GM12878 (cell line): ENCODE measurements around the gene SHB. TPM values are rescaled to one million over a fixed set of nuclear protein-coding genes. Genes with fewer than 3 reads are reported as not detected.

Source experiments
- E2F8 ChIP-seq: fragments of 450-650 bp; IDR thresholded peaks from 2 replicates; pipeline ENCODE4 v1.6.1; 2018; ENCODE audit warnings: mild to moderate bottlenecking, low read depth, moderate library complexity; ENCODE audit not compliant: partially characterized antibody
- E4F1 ChIP-seq: fragments of 450-650 bp; IDR thresholded peaks from 2 replicates; pipeline ENCODE4 v1.6.1; 2018; ENCODE audit warnings: borderline replicate concordance, mild to moderate bottlenecking; ENCODE audit not compliant: partially characterized antibody
- ETV6 ChIP-seq, 2 experiments: fragments of 450-650 bp in 1 of 2; IDR thresholded peaks in 1 of 2; conservative IDR thresholded peaks in 1 of 2; 2 replicates each; pipeline ENCODE4 v1.6.1; 2014; ENCODE audit warnings: antibody characterized with exemption in 1 of 2, borderline replicate concordance in 1 of 2, low read depth in 1 of 2, mild to moderate bottlenecking in 1 of 2, moderate library complexity in 1 of 2
- FOXM1 ChIP-seq: IDR thresholded peaks from 2 replicates; pipeline ENCODE4 v1.6.1; 2012; ENCODE audit warnings: low read depth, mild to moderate bottlenecking, inconsistent platforms, low read length, moderate library complexity
- NR2F1 ChIP-seq: fragments of 450-650 bp; conservative IDR thresholded peaks from 2 replicates; pipeline ENCODE4 v1.6.1; 2017; ENCODE audit warnings: mild to moderate bottlenecking
- RBBP5 ChIP-seq: fragments of 200-600 bp; sonication (generic); conservative IDR thresholded peaks from 2 replicates; pipeline ENCODE4 v1.6.1; 2016
- SKIL ChIP-seq: fragments of 450-650 bp; IDR thresholded peaks from 2 replicates; pipeline ENCODE4 v1.6.1; 2017; ENCODE audit warnings: mild to moderate bottlenecking, low read depth, inconsistent platforms; ENCODE audit not compliant: poor library complexity, severe bottlenecking
- polyA plus RNA-seq, 11 experiments: library from polyadenylated mRNA; depleted of rRNA in 4 of 11; unstranded in 6 of 11; stranded (reverse) in 5 of 11; fragments of >200 nt; fragmentation: Nextera tagmentation in 4 of 11; fragmentation: Illumina TruSeq in 1 of 11; extraction: Ambion mirVana in 4 of 11; extraction: Trizol in 1 of 11; gene quantifications; 1 replicate in 1 of 11; 2 replicates in 10 of 11; pipeline versions ENCODE4 v1.2.1 to v1.2.3, GENCODE V29; 2011 to 2016; ENCODE audit warnings: inconsistent platforms in 2 of 11, missing spikeins in 2 of 11, low read depth in 1 of 11
- total RNA-seq, 4 experiments: library from RNA; depleted of rRNA in 3 of 4; stranded (reverse); fragments of >200 nt in 3 of 4; fragmentation: Illumina TruSeq in 1 of 4; extraction: Trizol in 1 of 4; gene quantifications; 2 replicates each; pipeline versions ENCODE4 v1.2.1 to v1.2.3, GENCODE V29; 2013 to 2021

The SHB gene
- total and polyA plus RNA-seq, 10 of the 15 experiments (the other 5 are each of a cell fraction or from before 2014, with no cell fraction given), result 0.29 to 6.2 (median 1.3) TPM

GRCh38 chr9:37908698-37909186 lies 160.3 kb downstream of the SHB start (continued):
- TF ChIP-seq SKIL (no peak), NR2F1 (no peak), ETV6 (conservative IDR thresholded peaks at IDR 0.05 in 1 of 2, IDR thresholded peaks at IDR 0.05 in 1 of 2; ENCODE audit: borderline replicate concordance in 1 of 2, low read depth in 1 of 2) (no peak), RBBP5 (no peak), FOXM1 (no peak), E2F8 (no peak), E4F1 (no peak)
